GM12801 (cell line): ENCODE results near the gene MAPK8.

Source experiments
- TF ChIP-seq, protein P1 (sequence below): IDR thresholded peaks from one replicate; pipeline ENCODE4 v1.5.1; 2011; ENCODE audit warnings: control low read depth; ENCODE audit not compliant: insufficient read length; ENCODE audit errors: extremely low read depth

The MAPK8 gene

DNA sequence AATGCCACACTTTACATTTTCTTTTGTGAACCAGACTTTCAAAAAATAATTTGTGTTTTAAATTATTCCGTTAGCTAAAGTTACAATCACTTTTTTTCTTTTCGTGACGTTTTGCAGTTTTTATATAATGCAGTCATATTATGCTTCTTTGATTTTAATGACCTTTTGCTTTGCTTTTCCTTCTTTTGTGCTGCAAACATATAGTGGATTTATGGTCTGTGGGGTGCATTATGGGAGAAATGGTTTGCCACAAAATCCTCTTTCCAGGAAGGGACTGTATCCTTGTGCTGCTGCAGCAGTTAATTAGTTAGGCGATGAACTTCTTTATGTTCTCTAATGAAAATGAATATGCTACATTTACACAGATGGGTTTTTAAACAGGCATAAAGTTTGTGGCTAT lies 117.4 kb downstream of the MAPK8 start:
- TF ChIP-seq, protein P1, sequence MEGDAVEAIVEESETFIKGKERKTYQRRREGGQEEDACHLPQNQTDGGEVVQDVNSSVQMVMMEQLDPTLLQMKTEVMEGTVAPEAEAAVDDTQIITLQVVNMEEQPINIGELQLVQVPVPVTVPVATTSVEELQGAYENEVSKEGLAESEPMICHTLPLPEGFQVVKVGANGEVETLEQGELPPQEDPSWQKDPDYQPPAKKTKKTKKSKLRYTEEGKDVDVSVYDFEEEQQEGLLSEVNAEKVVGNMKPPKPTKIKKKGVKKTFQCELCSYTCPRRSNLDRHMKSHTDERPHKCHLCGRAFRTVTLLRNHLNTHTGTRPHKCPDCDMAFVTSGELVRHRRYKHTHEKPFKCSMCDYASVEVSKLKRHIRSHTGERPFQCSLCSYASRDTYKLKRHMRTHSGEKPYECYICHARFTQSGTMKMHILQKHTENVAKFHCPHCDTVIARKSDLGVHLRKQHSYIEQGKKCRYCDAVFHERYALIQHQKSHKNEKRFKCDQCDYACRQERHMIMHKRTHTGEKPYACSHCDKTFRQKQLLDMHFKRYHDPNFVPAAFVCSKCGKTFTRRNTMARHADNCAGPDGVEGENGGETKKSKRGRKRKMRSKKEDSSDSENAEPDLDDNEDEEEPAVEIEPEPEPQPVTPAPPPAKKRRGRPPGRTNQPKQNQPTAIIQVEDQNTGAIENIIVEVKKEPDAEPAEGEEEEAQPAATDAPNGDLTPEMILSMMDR, result no peak

GRCh38 chr10:48428896-48429295 lies 122.4 kb downstream of the MAPK8 start:
- TF ChIP-seq, protein P1, result no peak

- TF ChIP-seq, protein P1, result no peak
These were observed 122.8 kb downstream of the MAPK8 start for GRCh38 chr10:48429309-48429708.

- TF ChIP-seq, protein P1, result no peak
These were observed 124.0 kb downstream of the MAPK8 start for GRCh38 chr10:48430402-48430993.

GRCh38 chr10:48431871-48432270 lies 125.4 kb downstream of the MAPK8 start:
- TF ChIP-seq, protein P1, result no peak

DNA sequence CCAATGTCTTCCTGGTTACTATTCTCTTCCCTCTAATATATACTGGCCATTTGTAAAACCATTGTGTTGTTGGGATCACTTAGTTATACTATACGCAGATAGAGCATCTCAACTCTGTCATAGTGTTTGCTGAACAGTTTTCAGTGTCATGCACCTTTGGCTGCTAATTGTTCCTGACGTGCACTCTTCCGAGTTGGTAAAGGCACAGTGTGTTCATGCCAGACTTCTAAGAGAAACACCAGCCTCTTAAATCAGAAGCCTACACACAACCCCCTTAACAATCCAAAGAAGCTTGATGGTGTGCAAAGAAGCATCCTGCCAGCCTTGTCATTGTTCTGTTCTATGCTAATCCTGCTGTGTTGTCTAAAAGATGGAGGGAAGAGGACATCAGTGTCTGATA lies 131.1 kb downstream of the MAPK8 start:
- TF ChIP-seq, protein P1, result no peak

- TF ChIP-seq, protein P1, result no peak
These were observed 132.6 kb downstream of the MAPK8 start for GRCh38 chr10:48439031-48439430.

DNA sequence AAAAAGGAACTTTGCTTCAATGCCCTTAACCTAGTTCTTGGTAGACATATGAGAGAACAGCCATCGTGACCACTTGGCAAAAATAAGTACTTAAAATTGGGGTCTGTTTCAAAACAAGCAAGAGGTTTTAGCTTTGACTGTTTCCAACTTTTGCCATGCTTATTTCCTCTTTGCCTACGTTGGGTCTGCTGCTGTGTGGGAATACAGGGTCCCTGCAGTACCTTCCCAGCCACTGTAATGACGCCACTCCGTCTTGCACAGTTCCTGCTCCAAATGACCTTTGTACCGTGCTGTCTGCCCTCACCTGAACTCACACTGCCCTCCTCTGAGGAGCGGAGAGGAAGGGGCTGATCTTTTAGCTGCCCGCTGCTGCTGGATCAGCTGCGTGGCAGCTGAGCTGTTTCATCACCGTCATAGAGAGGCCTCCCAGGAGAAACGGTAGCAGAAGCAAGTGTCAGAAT lies 133.1 kb downstream of the MAPK8 start:
- TF ChIP-seq, protein P1, result no peak
